NCI-H146 treated with DMSO at 0.1 percent for 48 hours (cell line): ENCODE data around the gene SETMAR.
"Not testable (repeated sequence)": the region's sequence is repeated elsewhere in the genome, so short reads cannot be mapped to it uniquely, and the experiment has no call there.

Experiments
- DNase-seq: peaks from one replicate; lab custom pipeline; 2025; ENCODE audit not compliant: unreplicated experiment; lab: John Stamatoyannopoulos, UW

The SETMAR gene

DNA sequence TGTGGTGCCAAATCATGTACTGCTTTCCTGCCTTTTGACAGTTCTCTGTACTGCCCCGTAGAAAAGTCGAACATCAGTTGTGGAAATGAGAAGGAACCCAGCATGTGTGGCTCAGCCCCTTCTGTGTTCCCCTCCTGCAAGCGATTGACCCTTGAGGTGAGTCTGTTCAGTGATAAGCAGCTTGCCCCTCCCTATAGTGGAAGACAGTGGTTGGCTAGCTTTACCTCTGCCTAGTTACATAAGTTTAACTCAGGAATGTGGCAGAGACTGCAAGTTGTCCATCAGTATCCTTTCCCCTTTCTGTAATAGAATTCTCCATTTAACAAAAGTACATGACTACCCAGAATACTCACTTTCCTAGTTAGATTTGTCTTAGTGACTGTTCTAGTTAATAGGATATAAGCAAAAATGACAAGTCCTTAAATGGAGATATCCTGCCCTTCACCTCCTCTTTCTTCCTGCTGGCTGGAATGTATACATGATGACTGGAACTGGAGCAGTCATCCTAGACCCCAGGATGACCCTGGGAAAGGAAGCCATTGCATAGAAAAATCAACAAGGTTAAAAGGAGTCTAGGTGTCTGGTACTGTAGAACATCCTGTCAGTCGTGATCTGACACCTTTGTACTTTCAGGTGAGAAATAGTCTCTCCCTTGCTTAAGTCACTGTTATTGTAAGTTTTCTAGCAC lies 10.6 kb downstream of the SETMAR start:
- DNase-seq, result no peak

- no peak for DNase-seq
Observed at GRCh38 chr3:4314688-4315087, 11.5 kb downstream of the SETMAR start.

DNA sequence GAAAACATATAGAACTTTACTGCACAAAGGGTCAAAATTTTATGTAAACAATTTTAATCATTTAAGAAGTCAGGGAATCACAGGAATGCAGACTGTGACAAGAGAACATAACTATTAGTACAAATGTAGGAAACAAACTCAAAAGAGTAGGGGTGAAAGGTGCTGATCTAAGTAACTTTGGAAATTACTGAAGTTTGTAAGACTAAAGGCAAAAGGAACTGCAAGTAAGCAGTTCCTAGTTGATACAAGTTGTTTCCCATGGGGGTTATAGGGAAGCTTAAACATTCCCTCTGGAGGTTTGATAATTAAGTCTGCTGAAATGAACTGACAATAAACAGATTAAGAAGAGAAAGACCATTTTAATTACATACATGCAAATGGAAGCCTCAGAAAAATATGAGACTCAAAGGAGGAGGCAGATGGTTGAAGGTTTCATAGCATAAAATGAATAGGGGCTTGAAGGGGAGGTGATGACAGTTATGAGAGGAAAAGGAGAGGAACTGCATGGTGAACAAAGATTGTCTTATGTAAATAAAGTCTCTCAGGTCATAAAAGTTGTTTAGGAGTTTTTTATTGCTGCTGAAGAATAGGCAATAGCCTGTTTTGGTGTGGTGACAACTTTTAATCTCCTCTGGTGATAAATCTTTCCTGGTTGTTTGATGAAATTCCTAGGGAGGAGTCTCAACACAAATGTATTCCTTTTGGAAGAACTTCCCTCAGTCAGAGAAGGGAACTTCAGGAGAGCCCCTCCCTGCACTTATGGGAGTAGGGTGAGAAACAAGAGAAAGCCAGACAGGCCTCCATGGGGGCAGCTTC lies 17.1 kb downstream of the SETMAR start:
- no peak for DNase-seq

DNA sequence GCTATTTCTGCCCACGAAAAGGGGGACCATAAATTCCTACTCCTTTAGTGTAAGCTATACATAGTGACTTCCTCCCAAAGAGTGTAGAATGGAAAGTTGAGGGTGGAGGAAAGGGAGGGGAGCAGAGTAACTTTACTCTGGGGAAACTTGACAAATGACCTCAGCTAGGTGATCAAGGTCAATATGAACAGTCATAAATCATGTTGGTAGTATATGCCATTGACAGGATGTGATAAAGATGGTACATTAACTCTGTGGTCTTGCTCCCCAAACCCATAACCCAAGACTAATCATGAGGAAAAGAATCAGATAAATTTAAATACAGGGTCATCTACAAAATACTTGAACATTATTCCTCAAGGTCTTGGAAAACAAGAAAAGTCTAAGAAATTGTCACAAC lies 18.6 kb downstream of the SETMAR start:
- no peak for DNase-seq

DNA sequence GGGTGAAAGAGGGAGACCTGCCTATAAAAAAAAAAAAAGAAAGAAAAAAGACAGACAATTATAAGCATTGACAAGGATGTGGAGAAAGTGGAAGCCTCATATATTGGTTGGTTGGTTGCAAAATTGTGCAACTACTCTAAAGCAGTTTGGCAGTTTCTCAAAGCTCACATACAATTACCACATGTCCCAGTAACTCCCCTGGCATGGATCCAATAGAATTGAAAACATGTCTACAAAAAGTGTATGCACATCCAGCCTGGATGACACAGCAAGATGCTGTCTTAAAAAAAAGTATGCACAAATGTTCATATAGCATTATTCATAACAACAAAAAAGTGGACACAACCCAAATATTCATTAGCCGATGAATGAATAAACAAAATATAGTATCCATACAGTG lies 19.5 kb downstream of the SETMAR start:
- DNase-seq, result no peak

GRCh38 chr3:4323246-4324027 lies 20.3 kb downstream of the SETMAR start:
- DNase-seq, result no peak

DNA sequence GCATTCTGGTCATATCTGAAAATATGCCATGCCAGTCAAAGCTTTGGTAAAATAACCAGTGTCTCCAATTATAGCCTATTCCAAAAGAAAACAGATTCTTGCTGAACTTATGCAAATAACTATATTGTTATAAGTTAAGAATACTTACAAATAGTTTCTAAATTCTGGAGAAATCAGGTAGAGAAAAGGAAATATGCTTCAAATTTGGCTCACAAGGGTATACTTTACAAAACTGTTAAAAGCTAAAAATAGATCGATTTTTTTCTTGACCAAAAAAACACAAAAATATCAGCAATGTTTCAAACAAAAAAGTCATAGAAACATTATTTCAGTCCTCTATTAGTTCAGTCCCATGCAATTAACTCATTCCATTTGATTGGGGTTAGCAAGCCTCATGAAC lies 23.7 kb downstream of the SETMAR start:
- no peak for DNase-seq

DNA sequence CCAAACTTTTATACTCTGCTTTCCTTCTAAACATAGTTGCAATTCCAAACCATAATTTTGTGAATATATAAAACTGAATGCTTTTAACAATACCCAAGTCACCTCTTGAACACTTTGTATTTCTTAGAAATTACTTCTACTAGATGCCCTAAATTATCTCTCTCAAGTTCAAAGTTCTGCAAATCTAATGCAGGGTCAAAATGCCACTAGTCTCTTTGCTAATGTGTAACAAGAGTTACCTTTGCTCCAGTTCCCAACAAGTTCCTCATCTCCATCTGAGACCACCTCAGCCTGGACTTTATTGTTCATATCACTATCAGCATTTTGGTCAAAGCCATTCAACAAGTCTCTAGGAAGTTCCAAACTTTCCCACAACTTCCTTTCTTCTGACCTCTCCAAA lies 26.6 kb downstream of the SETMAR start:
- not testable (repeated sequence) for DNase-seq

- DNase-seq, result no peak
Observed at GRCh38 chr3:4332111-4332510, 28.9 kb downstream of the SETMAR start.

- no peak for DNase-seq
Observed at GRCh38 chr3:4332574-4332973, 29.4 kb downstream of the SETMAR start.

GRCh38 chr3:4332991-4333390 lies 29.8 kb downstream of the SETMAR start:
- DNase-seq, result no peak

DNA sequence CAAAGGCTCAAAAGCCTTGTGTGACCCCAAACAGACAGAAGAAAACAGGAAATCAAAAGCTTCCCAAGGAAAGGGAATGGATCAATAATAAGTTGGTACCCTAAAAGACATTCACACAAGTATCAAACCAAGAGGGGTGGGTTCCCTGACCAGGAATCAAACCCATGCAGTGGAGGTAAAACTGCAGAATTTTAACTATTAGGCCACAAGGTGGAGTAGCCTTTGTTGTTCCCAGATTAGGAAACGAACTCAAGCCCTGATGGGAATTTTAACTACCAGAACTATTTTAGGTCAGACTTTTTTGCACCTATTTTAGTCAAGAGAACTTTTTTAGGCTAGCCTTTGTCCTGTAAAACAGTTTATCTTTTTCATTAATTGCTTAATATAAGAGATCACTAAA lies 31.4 kb downstream of the SETMAR start:
- DNase-seq, result no peak

DNA sequence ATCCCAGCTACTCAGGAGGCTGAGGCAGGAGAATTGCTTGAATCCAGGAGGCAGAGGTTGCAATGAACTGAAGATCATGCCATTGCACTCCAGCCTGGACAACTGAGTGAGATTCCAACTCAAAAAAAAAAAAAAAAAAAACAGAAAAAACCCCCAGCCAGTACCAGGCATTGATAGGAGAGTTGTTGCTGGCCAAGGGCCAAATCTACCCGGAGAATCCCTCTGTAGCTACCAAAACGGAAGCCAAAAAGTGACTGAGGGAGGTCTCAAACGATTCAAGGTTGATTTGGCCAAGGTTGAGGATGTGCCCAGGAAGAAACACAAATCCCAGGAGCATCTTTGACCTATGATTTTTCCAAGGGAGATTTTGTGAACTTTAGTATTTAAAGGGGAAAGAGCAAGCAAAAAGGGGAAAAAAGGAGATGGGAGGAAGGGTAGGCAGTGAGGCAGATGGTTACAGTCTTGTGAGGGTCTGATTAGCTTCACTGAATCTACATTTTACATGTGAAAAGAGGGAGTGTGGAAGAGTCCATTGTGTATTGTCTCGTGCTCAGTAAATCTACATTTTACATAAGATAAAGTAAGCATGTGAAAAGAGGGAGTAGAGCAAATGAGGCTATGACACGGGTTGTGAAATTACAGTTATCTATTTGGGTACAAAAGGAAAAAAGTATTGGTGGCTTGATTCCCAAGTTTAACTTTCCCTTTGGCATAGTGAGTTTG lies 32.8 kb downstream of the SETMAR start:
- DNase-seq, result no peak

DNA sequence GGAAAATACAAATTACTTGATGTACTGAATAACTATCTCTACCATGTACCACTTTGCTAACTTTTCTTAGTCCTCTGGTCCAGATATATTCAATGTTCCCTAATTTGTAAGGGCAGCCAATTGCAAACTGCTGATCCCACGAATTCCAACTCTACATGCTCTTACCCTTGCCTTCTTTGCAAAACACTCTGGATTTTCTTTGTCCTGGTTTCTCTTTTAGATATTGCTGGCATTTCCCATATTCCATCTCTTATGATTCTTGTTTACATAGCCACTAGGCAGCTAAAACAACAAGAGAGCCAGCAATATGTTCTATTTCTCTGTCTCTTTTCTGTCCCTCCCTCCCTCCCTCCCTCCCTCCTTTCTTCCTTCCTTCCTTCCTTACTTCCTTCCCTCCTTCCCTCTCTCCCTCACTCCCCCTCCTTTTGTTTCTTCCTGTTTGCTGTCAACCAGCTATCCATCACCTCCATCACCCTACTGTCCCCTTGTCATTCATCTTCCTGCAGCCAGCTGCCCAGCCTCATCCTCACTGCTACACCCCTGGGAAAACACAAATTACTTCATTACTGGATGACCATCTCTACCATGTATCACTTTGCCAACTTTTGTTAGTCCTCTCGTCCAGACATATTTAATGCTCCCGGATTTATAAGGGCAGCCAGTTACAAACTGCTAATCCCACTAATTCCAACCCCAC lies 33.8 kb downstream of the SETMAR start:
- DNase-seq, result no peak

DNA sequence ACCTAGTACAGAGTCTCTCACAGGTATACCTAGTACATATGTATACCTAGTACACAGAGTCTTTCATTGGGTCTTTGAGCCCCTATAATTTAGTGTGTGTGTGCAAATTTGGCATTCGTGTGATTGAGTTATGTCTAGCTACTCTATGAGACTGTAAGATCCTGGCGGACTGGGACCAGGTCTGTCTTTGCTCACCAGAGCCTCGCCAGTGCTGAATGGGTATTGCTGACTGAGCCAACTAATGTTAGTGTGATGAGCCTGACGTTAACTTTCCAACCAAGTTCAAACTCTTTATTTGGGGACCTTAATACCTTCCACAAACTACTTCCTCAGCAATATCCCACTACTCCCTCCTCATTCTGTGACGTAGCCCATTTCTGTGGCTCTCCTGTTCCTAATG lies 35.6 kb downstream of the SETMAR start:
- DNase-seq, result no peak

DNA sequence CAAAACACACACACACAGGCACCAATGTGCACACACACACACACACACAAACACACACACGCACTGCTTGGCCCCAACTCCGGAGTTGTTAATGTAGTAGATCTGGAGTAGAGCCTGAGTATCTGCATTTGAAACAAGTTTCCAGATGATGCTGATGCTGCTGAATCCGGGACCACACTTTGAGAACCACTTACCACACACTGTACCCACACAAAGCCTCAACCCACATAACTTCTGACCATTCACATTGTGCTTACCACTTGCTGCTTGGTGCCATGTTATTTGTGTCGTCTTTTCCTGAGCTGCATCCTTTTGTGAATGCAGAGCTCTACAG lies 36.9 kb downstream of the SETMAR start:
- no peak for DNase-seq

GRCh38 chr3:4340411-4341335 lies 37.5 kb downstream of the SETMAR start:
- DNase-seq, result no peak

DNA sequence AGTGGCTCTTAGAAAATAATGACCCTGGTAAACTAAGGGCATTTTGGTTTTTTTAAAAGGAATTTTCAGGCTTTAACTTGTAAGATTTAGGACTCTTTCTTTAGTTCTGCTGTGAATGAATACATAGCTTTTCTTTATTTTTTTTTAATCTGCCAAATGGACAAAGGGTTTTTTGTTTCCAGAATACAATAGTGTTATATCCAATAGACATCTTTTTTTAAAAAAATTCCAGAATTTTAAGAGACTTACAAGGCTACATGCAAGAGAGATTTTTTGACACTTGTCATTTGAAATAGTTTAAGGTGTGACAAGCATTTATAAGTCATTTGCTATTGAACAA lies 38.1 kb downstream of the SETMAR start:
- no peak for DNase-seq

GRCh38 chr3:4343258-4343657 lies 40.1 kb downstream of the SETMAR start:
- DNase-seq, result no peak

DNA sequence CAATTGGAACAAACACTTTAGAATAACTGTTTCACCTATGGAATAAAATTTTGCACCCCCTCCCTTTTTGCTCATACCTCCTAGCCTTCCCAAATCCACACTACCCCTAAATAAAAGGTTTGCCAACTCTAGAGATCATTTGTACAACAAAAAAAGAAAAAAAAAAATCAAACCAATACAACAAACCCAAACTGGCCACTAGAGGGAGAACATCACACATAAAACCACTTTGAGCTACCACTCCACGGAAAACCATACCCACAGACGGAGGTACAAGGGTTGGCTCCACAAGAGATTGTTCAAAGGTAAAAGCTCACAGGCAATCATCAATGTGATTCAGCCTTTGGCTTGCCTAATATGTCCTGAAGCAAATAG lies 47.6 kb downstream of the SETMAR start:
- DNase-seq, result peak; percentile 11
